Astrocyte of the spinal cord (primary cell): ENCODE measurements around the gene TCEANC2.
A peak's percentile ranks its signal among the peaks of the same experiment; 100 is the strongest.

ENCODE experiments used
- DNase-seq: peaks from one replicate; pipeline ENCODE4 v3.0.0; 2011; ENCODE audit warnings: low read depth, low spot score
- H3K4me3 ChIP-seq: 2 replicates; pipeline ENCODE4 v1.5.1; 2011; ENCODE audit warnings: low read depth, mild to moderate bottlenecking, low read length, moderate library complexity
- in situ Hi-C: cut with HindIII; loops from 2 replicates; pipeline ENCODE4 v1.10.0; 2017; ENCODE audit warnings: low sequenced_read_pairs
- TF ChIP-seq, protein P1 (sequence below): IDR thresholded peaks from 2 replicates; pipeline ENCODE4 v1.5.1; 2012; ENCODE audit warnings: low read depth, mild to moderate bottlenecking, low read length, inconsistent platforms

TCEANC2 gene

DNA sequence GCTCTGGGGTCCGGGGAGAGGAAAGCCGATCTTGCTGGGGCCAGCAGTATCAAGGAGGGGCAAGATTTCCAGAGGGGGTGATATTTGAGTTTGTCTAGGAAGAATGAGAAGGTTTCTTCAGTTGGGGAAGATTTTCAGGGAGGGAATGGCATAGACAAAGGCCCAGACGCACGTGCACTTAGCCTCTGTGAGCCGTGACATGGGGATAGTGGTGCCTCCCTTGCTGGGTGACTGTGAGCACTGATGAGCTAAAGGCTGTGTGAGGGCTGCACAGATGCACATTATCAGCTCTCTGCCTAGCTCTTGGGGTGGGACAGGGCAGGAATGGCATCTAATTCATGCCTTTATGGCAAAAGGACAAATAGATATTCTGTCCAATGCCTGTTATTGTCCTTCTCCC is 97.6 kb downstream of the TCEANC2 start:
- H3K4me3 ChIP-seq, result no peak overlapping the region
- TF ChIP-seq, protein P1, sequence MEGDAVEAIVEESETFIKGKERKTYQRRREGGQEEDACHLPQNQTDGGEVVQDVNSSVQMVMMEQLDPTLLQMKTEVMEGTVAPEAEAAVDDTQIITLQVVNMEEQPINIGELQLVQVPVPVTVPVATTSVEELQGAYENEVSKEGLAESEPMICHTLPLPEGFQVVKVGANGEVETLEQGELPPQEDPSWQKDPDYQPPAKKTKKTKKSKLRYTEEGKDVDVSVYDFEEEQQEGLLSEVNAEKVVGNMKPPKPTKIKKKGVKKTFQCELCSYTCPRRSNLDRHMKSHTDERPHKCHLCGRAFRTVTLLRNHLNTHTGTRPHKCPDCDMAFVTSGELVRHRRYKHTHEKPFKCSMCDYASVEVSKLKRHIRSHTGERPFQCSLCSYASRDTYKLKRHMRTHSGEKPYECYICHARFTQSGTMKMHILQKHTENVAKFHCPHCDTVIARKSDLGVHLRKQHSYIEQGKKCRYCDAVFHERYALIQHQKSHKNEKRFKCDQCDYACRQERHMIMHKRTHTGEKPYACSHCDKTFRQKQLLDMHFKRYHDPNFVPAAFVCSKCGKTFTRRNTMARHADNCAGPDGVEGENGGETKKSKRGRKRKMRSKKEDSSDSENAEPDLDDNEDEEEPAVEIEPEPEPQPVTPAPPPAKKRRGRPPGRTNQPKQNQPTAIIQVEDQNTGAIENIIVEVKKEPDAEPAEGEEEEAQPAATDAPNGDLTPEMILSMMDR, result no peak
- DNase-seq, result no peak
- in situ Hi-C loops, result no loop called here

DNA sequence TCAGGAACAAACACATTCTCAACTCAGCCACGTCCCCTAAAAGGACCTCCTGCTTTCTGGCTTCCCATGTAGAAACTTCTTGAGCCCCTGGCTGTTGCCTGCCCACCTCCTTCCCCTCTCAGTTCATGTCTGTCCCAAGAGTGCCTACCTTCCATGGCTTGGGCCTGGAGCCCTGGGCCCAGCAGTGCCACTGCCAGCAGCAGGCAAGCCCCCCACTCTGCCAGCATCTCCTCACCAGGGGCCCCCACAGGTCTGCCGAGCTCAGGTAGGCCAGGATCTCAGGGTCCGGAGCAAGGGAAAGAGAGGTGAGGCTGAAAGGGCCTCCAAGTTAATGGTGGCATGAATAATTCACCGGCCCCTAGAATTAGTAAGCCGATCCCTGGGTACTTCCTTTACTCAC is 99.3 kb downstream of the TCEANC2 start, which contains the start of gene CDCP2:
Gene CDCP2, minus strand, starts transcription at position 305 of the 400 bp plus-strand sequence. Its CDS starts 78 bp downstream, at position 227.
- DNase-seq, result no peak
- TF ChIP-seq, protein P1, result no peak
- H3K4me3 ChIP-seq, result no peak within 1 kb of the TSS
- in situ Hi-C loops, result no loop called here

DNA sequence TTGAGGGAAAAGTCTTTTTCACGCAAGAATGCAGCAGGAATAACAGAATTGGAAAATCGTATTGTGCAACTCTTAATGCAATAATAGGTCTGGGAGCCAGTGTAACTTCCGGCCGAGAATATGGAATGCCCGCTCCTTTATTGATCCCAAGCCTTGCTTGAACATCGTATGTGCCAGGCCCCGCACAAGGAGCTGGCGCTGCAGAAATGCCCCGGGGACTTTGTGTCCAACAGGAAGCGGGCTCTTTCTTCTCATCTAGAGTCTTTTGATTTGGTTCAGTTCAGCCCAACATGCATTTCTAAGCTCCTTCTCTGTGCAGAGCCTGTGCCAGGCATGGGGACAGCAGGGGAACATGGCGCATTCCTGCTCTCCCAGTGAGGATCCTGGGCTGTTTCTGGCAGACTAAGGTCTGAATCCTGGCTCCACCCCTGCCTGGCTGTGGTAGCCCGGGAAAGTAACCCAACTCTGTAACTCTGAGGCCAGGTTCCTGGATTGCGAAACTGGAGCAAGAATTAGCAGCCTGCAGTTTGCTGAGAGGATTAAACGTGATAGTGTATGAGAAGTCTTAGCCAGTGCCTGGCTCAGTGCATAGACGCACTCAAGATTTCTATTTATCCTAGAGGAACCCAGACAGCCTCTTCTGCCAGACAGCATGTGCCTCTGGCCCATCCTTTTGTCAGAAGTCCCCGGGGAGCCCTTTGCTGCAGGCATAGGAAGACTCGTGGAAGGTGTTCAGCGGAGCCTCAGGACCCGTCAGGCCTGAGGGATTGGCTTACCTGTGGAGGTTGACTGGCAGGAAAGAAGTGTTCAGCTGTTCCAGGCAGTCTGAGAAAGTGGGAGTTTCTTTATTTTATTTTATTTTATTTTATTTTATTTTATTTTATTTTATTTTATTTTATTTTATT is 100.4 kb downstream of the TCEANC2 start:
- in situ Hi-C loops, result no loop called here
- TF ChIP-seq, protein P1, result no peak
- DNase-seq, result peak; percentile 51
- H3K4me3 ChIP-seq, result no peak overlapping the region
